Thoracic aorta (tissue), 2 donors: Measurements from ENCODE around the gene GUCY1A2. TPM values are rescaled to one million over a fixed set of nuclear protein-coding genes. Genes with fewer than 3 reads are reported as not detected.

Experiments
- ATAC-seq: fragments of 150-250 bp; one replicate; pipeline ENCODE4 v1.8.0; 2017; ENCODE audit warnings: low read depth; ENCODE audit not compliant: insufficient number of reproducible peaks, low FRiP score
- DNase-seq: peaks from one replicate; pipeline ENCODE4 v3.0.0-alpha.2; 2020; ENCODE audit warnings: low spot score
- H3K27ac ChIP-seq, 2 donors: fragments of 200-600 bp; sonication (generic); 1 replicate in 1 of 2; 2 replicates in 1 of 2; pipeline ENCODE4 v1.5.1; 2016; ENCODE audit warnings: mild to moderate bottlenecking in 2 of 2, moderate library complexity in 2 of 2
- H3K27me3 ChIP-seq: fragments of 200-600 bp; sonication (generic); replicated peaks from 2 replicates; pipeline ENCODE4 v1.6.0; 2016; ENCODE audit warnings: mild to moderate bottlenecking; ENCODE audit not compliant: insufficient read depth
- H3K36me3 ChIP-seq: fragments of 200-600 bp; sonication (generic); one replicate; pipeline ENCODE4 v1.5.1; 2016
- H3K4me1 ChIP-seq, 2 donors: fragments of 200-600 bp; sonication (generic); 1 replicate in 1 of 2; 2 replicates in 1 of 2; pipeline versions ENCODE4 v1.5.1 to v1.6.0; 2016; ENCODE audit warnings: low read depth in 2 of 2, mild to moderate bottlenecking in 1 of 2; ENCODE audit not compliant: control insufficient read depth in 1 of 2
- H3K4me3 ChIP-seq: fragments of 200-600 bp; sonication (generic); 2 replicates; pipeline ENCODE4 v1.5.1; 2016; ENCODE audit warnings: mild to moderate bottlenecking
- H3K9me3 ChIP-seq: fragments of 200-600 bp; sonication (generic); 2 replicates; pipeline ENCODE4 v1.5.1; 2016
- CTCF ChIP-seq: fragments of 200-600 bp; sonication (generic); IDR thresholded peaks from one replicate; pipeline ENCODE4 v1.5.1; 2019; ENCODE audit warnings: antibody characterized with exemption
- total RNA-seq, 2 donors: library from RNA; depleted of rRNA; stranded (reverse); fragments of >200 nt; gene quantifications; one replicate each; pipeline versions ENCODE4 v1.1.0 to v1.2.3, GENCODE V29; 2016

Gene GUCY1A2
- total RNA-seq, 2 donors from 2014 or later, result 5.3 to 9.4 TPM

- TF ChIP-seq CTCF, result no peak
- no peak overlapping the region for H3K4me3 ChIP-seq
Observed at GRCh38 chr11:106852779-106853178, 165.5 kb downstream of the GUCY1A2 start.

GRCh38 chr11:106848526-106848925, 169.8 kb downstream of the GUCY1A2 start:
- H3K4me1 ChIP-seq, result no peaks in the 10 kb centered on the region
- no peaks in the 10 kb centered on the region for H3K36me3 ChIP-seq
- H3K27me3 ChIP-seq, result no peaks in the 10 kb centered on the region
- no peak for DNase-seq
- no peak overlapping the region for H3K27ac ChIP-seq
- TF ChIP-seq CTCF, result no peak
- H3K9me3 ChIP-seq, result peaks cover 3% of the 10 kb centered on the region
- H3K4me3 ChIP-seq, result no peak overlapping the region
- ATAC-seq, result no peak

More at GRCh38 chr11:106852779-106853178, 165.5 kb downstream of the GUCY1A2 start:
- Histone ChIP-seq H3K27ac (no peak overlapping the region), H3K9me3 (peaks cover 3% of the 10 kb centered on the region), H3K36me3 (no peaks in the 10 kb centered on the region), H3K27me3 (no peaks in the 10 kb centered on the region), H3K4me1 (no peaks in the 10 kb centered on the region)
- no peak for DNase-seq
- no peak for ATAC-seq

DNA sequence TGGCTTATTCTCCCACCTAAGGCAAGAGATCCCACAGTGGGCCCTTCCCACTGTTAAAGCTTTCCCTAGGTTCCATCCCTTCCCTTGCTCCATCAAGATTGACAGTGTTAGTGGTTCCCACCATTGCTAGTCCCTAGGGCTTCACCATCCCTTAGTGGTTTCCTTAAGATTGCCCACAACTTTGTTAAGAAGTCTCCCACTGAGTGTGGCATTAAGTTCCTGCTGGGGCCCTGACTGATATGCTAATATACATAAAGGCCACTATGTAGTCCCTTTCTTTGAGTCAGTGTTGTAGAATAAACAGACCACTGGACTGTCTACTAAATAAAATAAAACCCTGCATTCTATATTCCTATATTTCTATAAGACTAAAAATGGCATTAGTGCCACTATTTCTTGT, 176.1 kb downstream of the GUCY1A2 start:
- H3K4me3 ChIP-seq, result no peak overlapping the region
- ATAC-seq (no peak), DNase-seq (no peak)
- no peak overlapping the region for H3K27ac ChIP-seq
- H3K4me1 ChIP-seq, result no peaks in the 10 kb centered on the region
- H3K27me3 ChIP-seq, result no peaks in the 10 kb centered on the region
- no peaks in the 10 kb centered on the region for H3K36me3 ChIP-seq
- H3K9me3 ChIP-seq, result no peaks in the 10 kb centered on the region
- TF ChIP-seq CTCF, result no peak

DNA sequence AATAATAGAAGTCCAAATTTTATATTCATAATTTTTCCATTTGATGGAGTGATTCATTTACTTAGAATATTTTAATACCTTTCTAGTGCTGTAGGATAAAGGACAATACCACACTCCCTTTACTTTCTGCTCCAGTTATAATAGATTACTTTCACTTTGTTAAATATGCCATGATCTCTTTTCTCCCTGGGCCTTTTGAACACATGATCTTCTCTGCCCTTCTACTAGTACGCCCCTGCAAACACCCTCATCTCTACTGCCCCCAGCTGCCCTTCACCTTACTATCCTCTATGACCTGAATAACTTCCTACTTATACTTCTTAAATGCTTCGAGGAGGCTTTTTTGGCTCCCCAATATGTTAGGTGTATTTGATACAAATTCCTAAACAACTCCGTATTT, 177.3 kb downstream of the GUCY1A2 start:
- no peak overlapping the region for H3K4me3 ChIP-seq
- DNase-seq, result no peak
- TF ChIP-seq CTCF, result no peak
- no peaks in the 10 kb centered on the region for H3K36me3 ChIP-seq
- H3K9me3 ChIP-seq, result no peaks in the 10 kb centered on the region
- ATAC-seq, result no peak
- no peak overlapping the region for H3K27ac ChIP-seq
- H3K27me3 ChIP-seq, result no peaks in the 10 kb centered on the region
- no peaks in the 10 kb centered on the region for H3K4me1 ChIP-seq

DNA sequence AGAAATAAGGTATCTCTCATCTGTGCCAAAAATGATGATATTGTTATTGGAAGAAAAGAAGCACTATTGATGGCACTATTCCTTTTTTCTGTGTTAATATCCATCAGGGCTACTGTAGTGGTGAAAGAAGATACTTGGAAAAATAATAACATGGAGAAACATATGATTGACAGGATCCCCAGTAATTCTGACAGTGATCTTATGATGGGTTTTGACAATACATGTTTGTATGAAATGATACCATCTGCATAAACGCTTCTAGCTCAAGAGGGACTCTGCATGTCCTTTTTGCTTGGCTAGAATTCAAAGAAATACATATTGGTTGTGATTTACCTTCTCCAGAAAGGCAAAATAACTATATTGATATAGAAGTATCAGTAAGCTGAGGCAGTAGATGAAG, 178.1 kb downstream of the GUCY1A2 start:
- Histone ChIP-seq H3K4me3 (no peak overlapping the region), H3K36me3 (no peaks in the 10 kb centered on the region), H3K9me3 (no peaks in the 10 kb centered on the region), H3K4me1 (no peaks in the 10 kb centered on the region), H3K27ac (no peak overlapping the region), H3K27me3 (no peaks in the 10 kb centered on the region)
- DNase-seq, result no peak
- no peak for TF ChIP-seq CTCF
- no peak for ATAC-seq
